Osteoblast (primary cell): ENCODE data around the gene DYNLRB1. TPM values are rescaled to one million over a fixed set of nuclear protein-coding genes. Genes with fewer than 3 reads are reported as not detected.
"Not testable (repeated sequence)": the region's sequence is repeated elsewhere in the genome, so short reads cannot be mapped to it uniquely, and the experiment has no call there.

ENCODE experiments used
- DNase-seq: peaks from one replicate; pipeline ENCODE4 v3.0.0; 2011; ENCODE audit warnings: low spot score, mixed read lengths; ENCODE audit not compliant: insufficient read length; ENCODE audit errors: missing footprints
- H2AFZ ChIP-seq: 2 replicates; pipeline ENCODE4 v1.6.0; 2011; ENCODE audit warnings: mild to moderate bottlenecking, low read length
- H3K27ac ChIP-seq: 2 replicates; pipeline ENCODE4 v1.5.1; 2011; ENCODE audit warnings: mild to moderate bottlenecking, low read depth, low read length, moderate library complexity
- H3K27me3 ChIP-seq: 2 replicates; pipeline ENCODE4 v1.6.0; 2012; ENCODE audit warnings: mild to moderate bottlenecking, control low read depth, inconsistent platforms, low read length, moderate library complexity; ENCODE audit not compliant: insufficient read depth
- H3K36me3 ChIP-seq: 2 replicates; pipeline ENCODE4 v1.5.1; 2011; ENCODE audit warnings: mild to moderate bottlenecking, low read length, control low read depth, moderate library complexity; ENCODE audit not compliant: insufficient read depth
- H3K4me1 ChIP-seq: 2 replicates; pipeline ENCODE4 v1.5.1; 2011; ENCODE audit warnings: mild to moderate bottlenecking, low read length, control low read depth, moderate library complexity; ENCODE audit not compliant: insufficient read depth
- H3K4me2 ChIP-seq: 2 replicates; pipeline ENCODE4 v1.6.0; 2011; ENCODE audit warnings: mild to moderate bottlenecking, low read length; ENCODE audit not compliant: insufficient read depth
- H3K4me3 ChIP-seq: fragments of 200-600 bp; sonication (generic); 3 replicates; pipeline ENCODE4 v1.5.1; 2012; ENCODE audit warnings: mild to moderate bottlenecking, low read length, inconsistent platforms; ENCODE audit not compliant: insufficient read depth
- H3K79me2 ChIP-seq: 2 replicates; pipeline ENCODE4 v1.6.0; 2012; ENCODE audit warnings: mild to moderate bottlenecking, low read length, control low read depth, inconsistent platforms; ENCODE audit not compliant: insufficient read depth
- H3K9me3 ChIP-seq: 2 replicates; pipeline ENCODE4 v1.5.1; 2011; ENCODE audit warnings: low read depth, low read length, control low read depth
- H4K20me1 ChIP-seq: 2 replicates; pipeline ENCODE4 v1.6.0; 2012; ENCODE audit warnings: mild to moderate bottlenecking, low read length, control low read depth; ENCODE audit not compliant: insufficient read depth
- total RNA-seq: library from RNA; depleted of rRNA; stranded (reverse); fragments of >200 nt; gene quantifications from 2 replicates; pipeline ENCODE4 v1.2.3, GENCODE V29; 2012
- TF ChIP-seq, protein P1 (sequence below): IDR thresholded peaks from 2 replicates; pipeline ENCODE4 v1.5.1; 2011; ENCODE audit warnings: mild to moderate bottlenecking, low read depth, low read length, moderate library complexity; ENCODE audit errors: extremely low read depth

The DYNLRB1 gene
- total RNA-seq, 1 donor = 51.0 TPM

DNA sequence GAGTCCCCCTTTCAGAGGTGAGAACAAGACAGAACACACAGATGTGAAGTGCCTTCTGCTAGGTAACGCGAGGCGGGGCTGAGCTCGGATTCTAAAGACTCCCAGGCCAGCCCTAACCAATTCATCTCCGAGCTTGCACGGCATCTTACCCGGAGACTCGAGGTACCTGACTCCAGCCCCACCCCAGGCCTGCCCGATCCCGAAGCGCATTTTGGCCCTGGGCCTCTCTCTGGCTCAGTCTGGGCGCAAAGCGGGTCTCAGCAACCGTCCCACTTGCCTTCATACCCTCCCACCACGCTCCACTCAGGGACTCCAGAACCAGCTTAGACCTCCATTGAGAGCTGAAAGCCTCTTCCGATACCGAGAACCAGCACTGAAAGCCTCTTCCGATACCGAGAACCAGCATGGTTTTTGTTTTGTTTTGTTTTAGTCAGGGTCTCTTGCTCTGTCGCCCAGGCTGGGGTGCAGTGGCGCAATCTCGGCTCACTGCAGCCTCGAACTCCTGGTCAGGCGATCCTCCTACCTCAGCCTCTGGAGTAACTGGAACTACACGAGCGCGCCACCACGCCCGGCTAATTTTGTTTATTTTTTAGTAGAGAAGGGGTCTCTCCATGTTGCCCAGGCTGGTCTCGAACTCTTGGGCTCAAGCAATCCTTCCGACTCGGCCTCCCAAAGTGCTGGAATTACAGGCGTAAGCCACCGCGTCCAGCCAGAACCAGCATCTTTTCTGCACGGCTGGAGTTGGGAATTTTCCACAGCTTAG lies 557 bp upstream of the DYNLRB1 start:
- no peak for DNase-seq
- H3K27ac ChIP-seq = peak overlapping the region; percentile 89
- H3K79me2 ChIP-seq = peaks cover 44% of the 10 kb centered on the region
- peaks cover 25% of the 10 kb centered on the region for H3K36me3 ChIP-seq
- TF ChIP-seq, protein P1, sequence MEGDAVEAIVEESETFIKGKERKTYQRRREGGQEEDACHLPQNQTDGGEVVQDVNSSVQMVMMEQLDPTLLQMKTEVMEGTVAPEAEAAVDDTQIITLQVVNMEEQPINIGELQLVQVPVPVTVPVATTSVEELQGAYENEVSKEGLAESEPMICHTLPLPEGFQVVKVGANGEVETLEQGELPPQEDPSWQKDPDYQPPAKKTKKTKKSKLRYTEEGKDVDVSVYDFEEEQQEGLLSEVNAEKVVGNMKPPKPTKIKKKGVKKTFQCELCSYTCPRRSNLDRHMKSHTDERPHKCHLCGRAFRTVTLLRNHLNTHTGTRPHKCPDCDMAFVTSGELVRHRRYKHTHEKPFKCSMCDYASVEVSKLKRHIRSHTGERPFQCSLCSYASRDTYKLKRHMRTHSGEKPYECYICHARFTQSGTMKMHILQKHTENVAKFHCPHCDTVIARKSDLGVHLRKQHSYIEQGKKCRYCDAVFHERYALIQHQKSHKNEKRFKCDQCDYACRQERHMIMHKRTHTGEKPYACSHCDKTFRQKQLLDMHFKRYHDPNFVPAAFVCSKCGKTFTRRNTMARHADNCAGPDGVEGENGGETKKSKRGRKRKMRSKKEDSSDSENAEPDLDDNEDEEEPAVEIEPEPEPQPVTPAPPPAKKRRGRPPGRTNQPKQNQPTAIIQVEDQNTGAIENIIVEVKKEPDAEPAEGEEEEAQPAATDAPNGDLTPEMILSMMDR = no peak
- peaks cover 16% of the 10 kb centered on the region for H3K4me1 ChIP-seq
- H4K20me1 ChIP-seq = peaks cover 8% of the 10 kb centered on the region
- no peaks in the 10 kb centered on the region for H3K9me3 ChIP-seq
- H3K27me3 ChIP-seq = no peaks in the 10 kb centered on the region
- peak overlapping the region; percentile 98 for H3K4me3 ChIP-seq
- H3K4me2 ChIP-seq = peak overlapping the region; percentile 96
- H2AFZ ChIP-seq = peak overlapping the region; percentile 56

DNA sequence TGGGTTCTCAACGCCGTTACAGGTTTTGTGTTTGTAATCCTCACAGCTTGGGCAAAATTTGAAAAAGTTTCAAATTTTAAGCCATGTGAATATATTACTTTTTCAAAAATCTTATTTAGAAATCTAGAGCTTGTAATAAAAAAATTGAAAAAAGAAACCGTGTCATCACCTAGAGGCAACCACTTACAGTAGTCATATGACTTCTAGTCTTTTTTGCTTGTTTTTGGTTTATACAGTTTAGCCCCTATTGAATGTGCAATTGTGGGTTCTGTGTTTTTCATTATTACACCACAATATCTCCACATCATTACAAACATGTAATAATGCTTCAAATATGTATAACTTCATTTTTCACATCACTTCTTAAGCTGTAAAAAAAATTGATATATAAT lies 888 bp downstream of the DYNLRB1 start:
- DNase-seq = no peak
- Histone ChIP-seq H3K9me3 (no peaks in the 10 kb centered on the region), H2AFZ (peak overlapping the region; percentile 78), H3K4me3 (peak overlapping the region; percentile 98), H3K27me3 (no peaks in the 10 kb centered on the region), H3K4me2 (peak overlapping the region; percentile 96), H3K36me3 (peaks cover 19% of the 10 kb centered on the region), H3K79me2 (peaks cover 59% of the 10 kb centered on the region), H3K27ac (peak overlapping the region; percentile 89), H3K4me1 (peaks cover 17% of the 10 kb centered on the region), H4K20me1 (peaks cover 16% of the 10 kb centered on the region)
- TF ChIP-seq, protein P1 = no peak

DNA sequence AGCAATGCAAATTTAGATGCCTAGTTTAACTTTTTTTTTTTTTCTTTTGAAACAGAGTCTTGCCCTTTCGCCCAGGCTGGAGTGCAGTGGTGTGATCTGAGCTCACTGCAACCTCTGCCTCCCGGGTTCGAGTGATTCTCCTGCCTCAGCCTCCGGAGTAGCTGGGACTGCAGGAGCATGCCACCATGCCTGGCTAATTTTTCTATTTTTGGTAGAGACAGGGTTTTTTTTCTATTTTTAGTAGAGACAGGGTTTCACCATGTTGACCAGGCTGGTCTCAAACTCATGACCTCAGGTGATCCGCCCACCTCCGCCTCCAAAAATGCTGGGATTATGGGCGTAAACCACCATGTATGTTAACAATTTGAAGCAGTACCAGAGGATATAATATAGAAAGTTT lies 2.6 kb downstream of the DYNLRB1 start:
- H2AFZ ChIP-seq, H3K4me2 ChIP-seq, H3K27me3 ChIP-seq, H3K4me3 ChIP-seq, DNase-seq, H3K27ac ChIP-seq, H3K9me3 ChIP-seq: not testable (repeated sequence)
- Histone ChIP-seq H3K36me3 (peaks cover 15% of the 10 kb centered on the region), H4K20me1 (peaks cover 34% of the 10 kb centered on the region), H3K79me2 (peaks cover 69% of the 10 kb centered on the region), H3K4me1 (peaks cover 34% of the 10 kb centered on the region)

DNA sequence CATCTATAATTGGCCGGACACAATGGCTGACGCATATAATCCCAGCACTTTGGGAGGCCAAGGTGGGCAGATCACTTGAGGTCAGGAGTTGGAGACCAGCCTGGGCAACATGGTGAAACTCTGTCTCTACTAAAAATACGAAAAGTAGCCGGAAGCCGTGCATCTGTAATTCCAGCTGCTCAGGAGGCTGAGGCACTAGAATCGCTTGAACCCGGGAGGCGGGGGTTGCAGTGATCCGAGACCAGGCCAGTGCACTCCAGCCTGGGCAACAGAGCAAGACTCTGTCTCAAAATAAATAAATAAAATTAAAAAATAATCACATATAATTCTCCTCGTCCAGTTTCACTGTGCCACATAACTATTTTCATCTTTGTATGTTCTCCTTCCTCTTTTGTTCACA lies 3.6 kb downstream of the DYNLRB1 start:
- H3K4me3 ChIP-seq, DNase-seq, H3K27me3 ChIP-seq, H2AFZ ChIP-seq, H3K9me3 ChIP-seq, H3K27ac ChIP-seq, H3K4me2 ChIP-seq: not testable (repeated sequence)
- H4K20me1 ChIP-seq = peaks cover 42% of the 10 kb centered on the region
- peaks cover 40% of the 10 kb centered on the region for H3K4me1 ChIP-seq
- peaks cover 76% of the 10 kb centered on the region for H3K79me2 ChIP-seq
- peaks cover 15% of the 10 kb centered on the region for H3K36me3 ChIP-seq
